Smooth muscle cell (in vitro differentiated cells): ENCODE results near the gene ZKSCAN4. TPM values are rescaled to one million over a fixed set of nuclear protein-coding genes. Genes with fewer than 3 reads are reported as not detected.

ENCODE experiments used
- DNase-seq: peaks from one replicate; lab custom pipeline; 2025; ENCODE audit not compliant: unreplicated experiment; lab: John Stamatoyannopoulos, UW
- H2AFZ ChIP-seq: fragments of 200-600 bp; sonication (generic); 2 replicates; pipeline ENCODE4 v1.6.0; 2016; ENCODE audit warnings: antibody characterized with exemption, low read depth, mild to moderate bottlenecking
- H3F3A ChIP-seq: fragments of 200-600 bp; sonication (generic); 2 replicates; pipeline ENCODE4 v1.6.0; 2017; ENCODE audit warnings: antibody characterized with exemption, low read depth
- H3K27ac ChIP-seq: fragments of 200-600 bp; sonication (generic); 2 replicates; pipeline ENCODE4 v1.5.1; 2016; ENCODE audit warnings: low read depth, mild to moderate bottlenecking
- H3K27me3 ChIP-seq: fragments of 200-600 bp; sonication (generic); 2 replicates; pipeline ENCODE4 v1.6.1; 2016; ENCODE audit warnings: low read depth, mild to moderate bottlenecking
- H3K36me3 ChIP-seq: fragments of 200-600 bp; sonication (generic); 2 replicates; pipeline ENCODE4 v1.5.1; 2016; ENCODE audit warnings: low read depth
- H3K4me1 ChIP-seq: fragments of 200-600 bp; sonication (generic); 2 replicates; pipeline ENCODE4 v1.5.1; 2016; ENCODE audit warnings: low read depth
- H3K4me2 ChIP-seq: fragments of 200-600 bp; sonication (generic); 2 replicates; pipeline ENCODE4 v1.6.0; 2016; ENCODE audit warnings: mild to moderate bottlenecking
- H3K4me3 ChIP-seq: fragments of 200-600 bp; sonication (generic); 2 replicates; pipeline ENCODE4 v1.5.1; 2016; ENCODE audit warnings: mild to moderate bottlenecking
- H3K79me2 ChIP-seq: fragments of 200-600 bp; sonication (generic); 2 replicates; pipeline ENCODE4 v1.6.0; 2016; ENCODE audit warnings: low read depth, mild to moderate bottlenecking
- H3K9ac ChIP-seq: fragments of 200-600 bp; sonication (generic); 2 replicates; pipeline ENCODE4 v1.6.0; 2016; ENCODE audit warnings: low read depth
- H3K9me3 ChIP-seq: fragments of 200-600 bp; sonication (generic); replicated peaks from 2 replicates; pipeline ENCODE4 v1.5.1; 2016; ENCODE audit warnings: low read depth
- H4K20me1 ChIP-seq: fragments of 200-600 bp; sonication (generic); 2 replicates; pipeline ENCODE4 v1.6.0; 2016; ENCODE audit warnings: low read depth
- CTCF ChIP-seq: fragments of 200-600 bp; sonication (generic); IDR thresholded peaks from 2 replicates; pipeline ENCODE4 v1.5.1; 2017; ENCODE audit warnings: borderline replicate concordance, mild to moderate bottlenecking, antibody characterized with exemption; ENCODE audit not compliant: insufficient read depth, poor library complexity, severe bottlenecking
- WGBS: methylation state at CpG from one replicate; pipeline ENCODE4 v1.1.7; 2016; ENCODE audit warnings: low lambda C conversion rate; 5-methylcytosine and 5-hydroxymethylcytosine counted together
- polyA plus RNA-seq: library from polyadenylated mRNA; unstranded; fragments of >200 nt; fragmentation: Nextera tagmentation; extraction: Ambion mirVana; gene quantifications from 2 replicates; pipeline ENCODE4 v1.2.1, GENCODE V29; 2016
- total RNA-seq: library from RNA; depleted of rRNA; stranded (reverse); fragments of >200 nt; gene quantifications from 2 replicates; pipeline ENCODE4 v1.2.3, GENCODE V29; 2014

Gene ZKSCAN4
- total and polyA plus RNA-seq, 2 experiments from 2014 or later, result 4.5 to 5.2 TPM

- 19% methylated on average over 36 of the region's 56 CpGs for WGBS
- peak overlapping the region; percentile 68 for H3K9ac ChIP-seq
- peak overlapping the region; percentile 80 for H3K4me3 ChIP-seq
- H3K36me3 ChIP-seq, result no peaks in the 10 kb centered on the region
- H2AFZ ChIP-seq, result peak overlapping the region; percentile 84
- TF ChIP-seq CTCF, result no peak
- peak overlapping the region; percentile 97 for H3K4me2 ChIP-seq
- H3K27me3 ChIP-seq, result peaks cover 44% of the 10 kb centered on the region
- H3K4me1 ChIP-seq, result peaks cover 4% of the 10 kb centered on the region
- H3K79me2 ChIP-seq, result no peaks in the 10 kb centered on the region
- peak; percentile 19 for DNase-seq
- no peaks in the 10 kb centered on the region for H3F3A ChIP-seq
- H4K20me1 ChIP-seq, result no peaks in the 10 kb centered on the region
- no peaks in the 10 kb centered on the region for H3K9me3 ChIP-seq
- H3K27ac ChIP-seq, result peak overlapping the region; percentile 42
Measured at GRCh38 chr6:28218312-28219248, 33.5 kb downstream of the ZKSCAN4 start.

- peaks cover 50% of the 10 kb centered on the region for H3K27me3 ChIP-seq
- H3K4me1 ChIP-seq, result peaks cover 7% of the 10 kb centered on the region
- peak overlapping the region; percentile 97 for H3K4me2 ChIP-seq
- H3K79me2 ChIP-seq, result no peaks in the 10 kb centered on the region
- 95% methylated on average over 11 of the region's 12 CpGs for WGBS
- TF ChIP-seq CTCF, result no peak
- H3K9me3 ChIP-seq, result no peaks in the 10 kb centered on the region
- H3F3A ChIP-seq, result no peaks in the 10 kb centered on the region
- H3K27ac ChIP-seq, result no peak overlapping the region
- H2AFZ ChIP-seq, result no peak overlapping the region
- no peak overlapping the region for H3K9ac ChIP-seq
- no peak for DNase-seq
- H3K36me3 ChIP-seq, result no peaks in the 10 kb centered on the region
- peak overlapping the region; percentile 80 for H3K4me3 ChIP-seq
- H4K20me1 ChIP-seq, result no peaks in the 10 kb centered on the region
Measured at GRCh38 chr6:28217890-28218289, 34.2 kb downstream of the ZKSCAN4 start.

GRCh38 chr6:28215425-28215824, 36.6 kb downstream of the ZKSCAN4 start:
- H3K9ac ChIP-seq, result no peak overlapping the region
- no peak overlapping the region for H2AFZ ChIP-seq
- peaks cover 7% of the 10 kb centered on the region for H3K4me1 ChIP-seq
- no peak for TF ChIP-seq CTCF
- no peaks in the 10 kb centered on the region for H3K79me2 ChIP-seq
- WGBS, result 73% methylated on average over 8 of the region's 8 CpGs
- no peak overlapping the region for H3K4me3 ChIP-seq
- H4K20me1 ChIP-seq, result no peaks in the 10 kb centered on the region
- no peaks in the 10 kb centered on the region for H3F3A ChIP-seq
- no peaks in the 10 kb centered on the region for H3K9me3 ChIP-seq
- H3K36me3 ChIP-seq, result no peaks in the 10 kb centered on the region
- H3K27me3 ChIP-seq, result peaks cover 64% of the 10 kb centered on the region
- H3K4me2 ChIP-seq, result no peak overlapping the region
- DNase-seq, result no peak
- no peak overlapping the region for H3K27ac ChIP-seq

- H4K20me1 ChIP-seq, result no peaks in the 10 kb centered on the region
- DNase-seq, result no peak
Measured at GRCh38 chr6:28213213-28213523, 38.9 kb downstream of the ZKSCAN4 start.

More at GRCh38 chr6:28213213-28213523, 38.9 kb downstream of the ZKSCAN4 start:
- no peaks in the 10 kb centered on the region for H3F3A ChIP-seq
- H3K4me3 ChIP-seq, result peak overlapping the region; percentile 49
- no peak overlapping the region for H3K9ac ChIP-seq
- H3K36me3 ChIP-seq, result no peaks in the 10 kb centered on the region
- no peaks in the 10 kb centered on the region for H3K79me2 ChIP-seq
- H3K4me2 ChIP-seq, result peak overlapping the region; percentile 82
- peaks cover 81% of the 10 kb centered on the region for H3K27me3 ChIP-seq
- no peaks in the 10 kb centered on the region for H3K9me3 ChIP-seq
- H3K4me1 ChIP-seq, result peaks cover 9% of the 10 kb centered on the region
- WGBS, result 31% methylated on average over 2 of the region's 2 CpGs
- TF ChIP-seq CTCF, result no peak
- H2AFZ ChIP-seq, result no peak overlapping the region
- H3K27ac ChIP-seq, result no peak overlapping the region
